HG03469 (cell line): ENCODE measurements around the gene NBEAL2.

ENCODE experiments used
- ATAC-seq: cut with Tn5 transposase; IDR thresholded peaks from one replicate; pipeline ENCODE4 v1.9.1; 2021; ENCODE audit warnings: mild to moderate bottlenecking, moderate library complexity, moderate number of reproducible peaks; ENCODE audit not compliant: unreplicated experiment

The NBEAL2 gene

GRCh38 chr3:46997453-46998091 lies 18.1 kb downstream of the NBEAL2 start:
- no peak for ATAC-seq

- no peak for ATAC-seq
Observed at GRCh38 chr3:46998121-46998851, 18.8 kb downstream of the NBEAL2 start.

GRCh38 chr3:46998852-46999515 lies 19.5 kb downstream of the NBEAL2 start:
- ATAC-seq = no peak

- ATAC-seq = no peak
Observed at GRCh38 chr3:46999516-47000197, 20.2 kb downstream of the NBEAL2 start.

GRCh38 chr3:47000198-47000815 lies 20.8 kb downstream of the NBEAL2 start:
- no peak for ATAC-seq

GRCh38 chr3:47000922-47001730 lies 21.7 kb downstream of the NBEAL2 start:
- ATAC-seq = no peak

GRCh38 chr3:47001731-47002170 lies 22.3 kb downstream of the NBEAL2 start:
- ATAC-seq = no peak

GRCh38 chr3:47002171-47003055 lies 22.9 kb downstream of the NBEAL2 start:
- no peak for ATAC-seq

- ATAC-seq = no peak
Observed at GRCh38 chr3:47003056-47003410, 23.6 kb downstream of the NBEAL2 start.

- no peak for ATAC-seq
Observed at GRCh38 chr3:47003461-47004368, 24.2 kb downstream of the NBEAL2 start.

GRCh38 chr3:47004369-47005211 lies 25.1 kb downstream of the NBEAL2 start:
- ATAC-seq = no peak

- ATAC-seq = no peak
Observed at GRCh38 chr3:47005212-47006144, 26.0 kb downstream of the NBEAL2 start.

- no peak for ATAC-seq
Observed at GRCh38 chr3:47006145-47006651, 26.7 kb downstream of the NBEAL2 start.

- no peak for ATAC-seq
Observed at GRCh38 chr3:47007001-47007400, 27.5 kb downstream of the NBEAL2 start.

GRCh38 chr3:47007482-47008233 lies 28.2 kb downstream of the NBEAL2 start:
- no peak for ATAC-seq
